GM21381 (cell line): ENCODE data around the gene KRT76.

ENCODE experiments used
- ATAC-seq: cut with Tn5 transposase; IDR thresholded peaks from one replicate; pipeline ENCODE4 v1.9.1; 2021; ENCODE audit warnings: mild to moderate bottlenecking, moderate library complexity; ENCODE audit not compliant: unreplicated experiment

The KRT76 gene

DNA sequence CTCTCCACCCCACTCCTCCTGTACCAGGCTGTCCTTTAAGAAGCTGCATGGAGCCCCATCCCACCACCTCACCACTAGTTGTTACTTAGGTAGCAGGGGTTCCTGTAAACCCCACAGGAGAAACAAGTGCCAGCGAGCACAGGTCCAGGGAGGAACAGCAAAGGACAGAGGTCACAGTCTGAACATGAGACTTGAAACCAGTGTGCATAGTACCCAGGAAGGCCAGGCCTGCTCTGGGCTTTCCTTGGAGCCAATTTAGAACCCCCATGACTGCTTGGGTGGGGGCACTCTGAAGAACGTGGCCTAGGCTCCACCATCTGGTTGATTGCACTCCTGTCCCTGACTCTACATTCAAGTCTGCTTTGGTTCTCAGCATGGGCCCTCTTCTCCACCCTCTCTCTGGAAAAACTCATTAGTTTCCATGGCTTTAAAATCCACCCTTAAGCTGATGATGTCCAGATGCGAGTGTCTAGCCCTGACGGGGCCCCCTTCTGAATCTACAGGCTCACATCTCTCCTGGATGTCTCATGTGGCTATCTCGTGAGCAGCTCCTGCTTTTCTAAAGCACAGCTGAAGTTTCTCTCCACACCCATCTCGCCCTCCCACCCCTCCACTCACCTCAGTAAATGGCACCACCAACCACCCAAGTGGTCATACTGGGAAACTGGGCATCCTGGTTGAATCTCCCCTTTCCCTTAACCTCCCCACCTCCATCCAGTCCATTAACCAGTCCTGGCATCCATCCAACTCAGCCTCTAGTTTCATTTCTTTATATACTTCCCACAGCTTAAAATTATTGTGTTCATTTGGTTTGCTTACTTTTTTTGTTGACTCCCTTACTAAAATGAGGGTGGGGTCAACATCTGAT lies 10.4 kb upstream of the KRT76 start:
- ATAC-seq = no peak

DNA sequence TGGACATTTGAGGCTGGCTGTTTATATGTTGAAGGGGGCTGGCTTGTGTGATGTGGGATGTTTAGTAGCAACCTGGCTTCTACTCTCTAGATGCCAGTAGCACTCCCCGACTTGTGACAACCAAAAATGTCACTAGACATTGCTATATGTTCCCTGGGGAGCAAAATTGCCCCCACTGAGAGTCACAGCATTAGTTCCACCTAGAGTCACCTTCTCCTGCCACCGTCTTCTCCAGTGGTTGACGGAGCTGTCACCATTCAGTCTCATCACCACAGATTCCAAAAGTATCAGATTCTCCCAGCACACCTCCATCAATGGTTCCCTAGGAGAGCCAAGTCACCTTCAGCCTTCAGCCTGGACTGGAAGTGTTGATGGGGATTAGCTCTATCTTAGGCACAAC lies 7.8 kb upstream of the KRT76 start:
- ATAC-seq = no peak

GRCh38 chr12:52783563-52784316 lies 6.6 kb upstream of the KRT76 start:
- ATAC-seq = no peak

- ATAC-seq = no peak
Observed at GRCh38 chr12:52782502-52782901, 5.4 kb upstream of the KRT76 start.

GRCh38 chr12:52781399-52782082 lies 4.4 kb upstream of the KRT76 start:
- ATAC-seq = no peak

GRCh38 chr12:52779914-52780313 lies 2.8 kb upstream of the KRT76 start:
- ATAC-seq = no peak

DNA sequence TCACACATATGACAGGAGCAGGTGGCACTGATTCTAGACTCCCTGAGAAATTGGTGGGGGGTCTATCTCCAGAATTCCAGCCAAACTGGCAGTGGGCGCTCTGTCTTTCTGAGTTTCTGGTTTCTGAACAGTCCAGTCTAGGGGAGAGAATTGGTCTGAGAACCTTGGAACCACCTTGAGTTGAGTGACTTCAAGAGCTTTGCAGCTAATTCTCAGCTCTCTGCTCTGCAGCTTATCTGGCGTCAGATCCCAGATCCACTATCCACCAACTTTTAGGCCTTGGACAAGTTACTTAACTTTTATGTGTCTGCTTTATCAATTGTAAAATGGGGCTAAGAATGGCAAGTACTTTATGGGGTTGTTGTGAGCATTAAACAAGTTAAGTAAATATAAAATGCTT lies 1.7 kb upstream of the KRT76 start:
- no peak for ATAC-seq

- no peak for ATAC-seq
Observed at GRCh38 chr12:52777566-52777965, 421 bp upstream of the KRT76 start.

- ATAC-seq = no peak
Observed at GRCh38 chr12:52776435-52776834, 710 bp downstream of the KRT76 start.

- ATAC-seq = no peak
Observed at GRCh38 chr12:52774629-52775250, 2.4 kb downstream of the KRT76 start.

GRCh38 chr12:52772772-52773171 lies 4.4 kb downstream of the KRT76 start:
- no peak for ATAC-seq

GRCh38 chr12:52772188-52772587 lies 5.0 kb downstream of the KRT76 start:
- no peak for ATAC-seq

- ATAC-seq = no peak
Observed at GRCh38 chr12:52771505-52771904, 5.6 kb downstream of the KRT76 start.

- no peak for ATAC-seq
Observed at GRCh38 chr12:52771088-52771487, 6.1 kb downstream of the KRT76 start.

GRCh38 chr12:52769946-52770345 lies 7.2 kb downstream of the KRT76 start:
- ATAC-seq = no peak

DNA sequence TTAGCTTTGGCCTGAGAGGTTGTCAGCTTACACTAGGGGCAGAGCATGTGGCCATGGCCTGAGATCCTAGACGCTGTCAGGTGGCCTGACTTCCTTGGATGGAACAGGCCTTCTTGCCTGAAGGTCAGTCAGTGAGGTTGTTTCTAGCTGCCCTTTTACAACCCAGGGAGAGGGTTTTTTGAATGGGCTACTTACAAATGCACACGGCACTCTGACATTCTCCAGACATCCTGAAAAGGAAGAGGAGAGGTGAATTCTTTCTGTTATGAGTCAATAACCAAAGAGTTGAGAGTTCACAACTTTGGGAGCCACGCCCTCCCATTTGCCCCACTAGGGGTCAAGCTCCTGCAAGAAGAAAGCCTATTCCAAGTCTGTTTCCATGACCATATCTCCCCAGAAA lies 7.8 kb downstream of the KRT76 start:
- no peak for ATAC-seq

GRCh38 chr12:52768479-52769200 lies 8.5 kb downstream of the KRT76 start:
- no peak for ATAC-seq

DNA sequence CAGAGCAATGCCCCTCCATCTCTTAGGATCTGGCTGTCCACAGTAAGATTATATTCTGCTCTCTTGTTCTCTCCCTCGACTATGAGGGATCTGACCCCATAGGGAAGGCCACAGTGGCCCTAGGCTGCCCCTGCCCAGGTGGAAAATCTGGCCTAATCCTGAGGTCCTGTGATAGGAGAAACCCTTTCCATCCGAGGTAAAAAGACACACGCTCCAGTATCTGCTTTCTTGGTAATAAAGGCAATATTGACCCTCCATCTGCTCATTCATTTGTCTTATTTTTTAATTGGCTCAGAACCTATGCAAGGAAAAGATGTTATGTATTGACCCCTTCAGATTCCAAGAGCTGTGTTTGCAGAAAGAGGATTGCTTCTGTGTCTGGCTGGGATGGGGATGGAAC lies 9.7 kb downstream of the KRT76 start:
- no peak for ATAC-seq

- ATAC-seq = no peak
Observed at GRCh38 chr12:52767020-52767379, 10.1 kb downstream of the KRT76 start.

DNA sequence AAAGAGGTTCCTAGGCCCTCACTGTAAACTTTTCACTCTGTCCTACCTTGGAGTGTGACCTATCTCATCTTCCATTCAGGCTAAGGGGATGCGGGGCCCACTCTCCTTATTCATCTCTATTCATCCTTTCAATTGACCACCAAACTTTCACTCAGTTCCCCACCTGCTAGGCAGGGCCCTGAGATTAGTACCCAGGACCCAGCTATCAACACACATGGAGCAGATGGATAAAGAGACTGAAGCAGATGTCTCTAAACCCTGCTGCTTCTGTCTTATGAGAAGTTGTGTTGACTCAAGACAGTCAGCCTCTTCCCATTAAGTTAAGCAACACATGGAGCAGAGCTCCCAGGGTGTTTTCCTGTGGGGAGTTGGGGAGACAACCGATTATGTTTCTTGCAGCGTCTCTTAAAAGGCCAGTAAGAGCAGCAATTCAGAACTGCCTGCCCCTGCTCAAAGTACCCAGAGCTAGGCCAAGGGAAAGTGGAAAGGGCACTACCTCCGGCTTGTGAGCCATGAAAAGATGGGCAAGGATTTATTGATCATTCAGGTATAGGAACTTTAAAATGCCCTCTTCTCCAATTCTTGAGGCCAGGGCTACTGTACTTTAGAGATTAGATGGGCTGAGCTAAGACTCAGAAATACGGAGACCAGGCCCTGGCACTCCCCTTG lies 10.7 kb downstream of the KRT76 start:
- ATAC-seq = no peak
